Epithelial cell of proximal tubule (primary cell): ENCODE results near the gene TAS1R3. TPM values are rescaled to one million over a fixed set of nuclear protein-coding genes. Genes with fewer than 3 reads are reported as not detected.

ENCODE experiments used
- DNase-seq: peaks from one replicate; pipeline ENCODE4 v3.0.0-alpha.2; 2011; ENCODE audit warnings: low read depth
- H3K4me3 ChIP-seq: 2 replicates; pipeline ENCODE4 v1.5.1; 2011; ENCODE audit warnings: low read depth, mild to moderate bottlenecking, low read length
- total RNA-seq: library from RNA; depleted of rRNA; stranded (reverse); fragments of >200 nt; gene quantifications from 2 replicates; pipeline ENCODE4 v1.2.3, GENCODE V29; 2015
- TF ChIP-seq, protein P1 (sequence below): conservative IDR thresholded peaks from 2 replicates; pipeline ENCODE4 v1.5.1; 2012; ENCODE audit warnings: low read depth, mild to moderate bottlenecking, low read length

TAS1R3 gene
- total RNA-seq, 1 donor from 2014 or later, result not detected

DNA sequence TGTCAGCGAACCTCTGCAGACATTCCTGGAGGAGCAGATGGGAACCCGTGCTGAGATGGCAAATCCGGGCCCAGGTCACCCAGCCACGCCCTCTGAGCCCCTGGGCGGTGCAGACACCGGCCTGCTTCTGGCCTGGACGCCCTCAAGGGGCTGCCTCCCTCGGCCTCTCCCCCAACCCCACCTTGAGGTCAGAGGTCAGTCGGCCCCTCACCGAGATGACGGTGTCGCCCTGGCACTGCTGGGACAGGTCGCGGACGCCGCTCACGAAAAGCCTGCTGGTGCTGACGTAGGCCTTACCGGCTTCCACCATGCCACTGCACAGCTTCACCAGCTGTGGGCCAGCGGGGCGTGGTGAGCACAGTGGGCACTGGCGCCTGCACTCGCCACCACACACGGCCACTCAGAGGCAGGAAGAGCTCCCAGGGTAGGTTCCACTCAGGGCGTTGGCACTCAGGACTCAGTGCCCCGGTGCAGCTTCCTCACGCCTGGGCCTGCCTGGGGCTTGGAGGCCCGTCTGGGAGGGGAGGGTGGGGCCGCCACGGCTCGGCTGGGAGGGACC, 28.1 kb upstream of the TAS1R3 start:
- TF ChIP-seq, protein P1, sequence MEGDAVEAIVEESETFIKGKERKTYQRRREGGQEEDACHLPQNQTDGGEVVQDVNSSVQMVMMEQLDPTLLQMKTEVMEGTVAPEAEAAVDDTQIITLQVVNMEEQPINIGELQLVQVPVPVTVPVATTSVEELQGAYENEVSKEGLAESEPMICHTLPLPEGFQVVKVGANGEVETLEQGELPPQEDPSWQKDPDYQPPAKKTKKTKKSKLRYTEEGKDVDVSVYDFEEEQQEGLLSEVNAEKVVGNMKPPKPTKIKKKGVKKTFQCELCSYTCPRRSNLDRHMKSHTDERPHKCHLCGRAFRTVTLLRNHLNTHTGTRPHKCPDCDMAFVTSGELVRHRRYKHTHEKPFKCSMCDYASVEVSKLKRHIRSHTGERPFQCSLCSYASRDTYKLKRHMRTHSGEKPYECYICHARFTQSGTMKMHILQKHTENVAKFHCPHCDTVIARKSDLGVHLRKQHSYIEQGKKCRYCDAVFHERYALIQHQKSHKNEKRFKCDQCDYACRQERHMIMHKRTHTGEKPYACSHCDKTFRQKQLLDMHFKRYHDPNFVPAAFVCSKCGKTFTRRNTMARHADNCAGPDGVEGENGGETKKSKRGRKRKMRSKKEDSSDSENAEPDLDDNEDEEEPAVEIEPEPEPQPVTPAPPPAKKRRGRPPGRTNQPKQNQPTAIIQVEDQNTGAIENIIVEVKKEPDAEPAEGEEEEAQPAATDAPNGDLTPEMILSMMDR, result no peak
- H3K4me3 ChIP-seq, result no peak overlapping the region
- no peak for DNase-seq

DNA sequence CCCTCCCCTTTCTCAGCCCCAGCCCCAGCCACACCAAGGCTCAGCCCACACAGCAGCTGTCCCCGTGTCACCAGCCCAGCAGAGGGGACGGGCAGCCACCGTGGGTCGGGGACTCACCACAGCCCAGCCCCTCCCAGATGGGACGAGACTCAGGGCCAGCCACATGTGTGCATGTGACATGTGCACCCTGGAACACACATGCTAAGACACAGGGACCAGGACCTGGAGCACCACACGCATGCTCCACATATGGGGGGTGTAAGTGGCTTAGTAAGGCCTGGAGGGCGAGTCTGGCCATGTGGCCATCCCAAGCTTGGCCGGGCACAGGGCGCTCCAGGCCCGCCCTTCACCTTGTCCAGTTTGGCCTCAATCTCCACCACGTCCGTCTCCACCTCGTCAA, 27.3 kb upstream of the TAS1R3 start:
- H3K4me3 ChIP-seq, result no peak overlapping the region

DNA sequence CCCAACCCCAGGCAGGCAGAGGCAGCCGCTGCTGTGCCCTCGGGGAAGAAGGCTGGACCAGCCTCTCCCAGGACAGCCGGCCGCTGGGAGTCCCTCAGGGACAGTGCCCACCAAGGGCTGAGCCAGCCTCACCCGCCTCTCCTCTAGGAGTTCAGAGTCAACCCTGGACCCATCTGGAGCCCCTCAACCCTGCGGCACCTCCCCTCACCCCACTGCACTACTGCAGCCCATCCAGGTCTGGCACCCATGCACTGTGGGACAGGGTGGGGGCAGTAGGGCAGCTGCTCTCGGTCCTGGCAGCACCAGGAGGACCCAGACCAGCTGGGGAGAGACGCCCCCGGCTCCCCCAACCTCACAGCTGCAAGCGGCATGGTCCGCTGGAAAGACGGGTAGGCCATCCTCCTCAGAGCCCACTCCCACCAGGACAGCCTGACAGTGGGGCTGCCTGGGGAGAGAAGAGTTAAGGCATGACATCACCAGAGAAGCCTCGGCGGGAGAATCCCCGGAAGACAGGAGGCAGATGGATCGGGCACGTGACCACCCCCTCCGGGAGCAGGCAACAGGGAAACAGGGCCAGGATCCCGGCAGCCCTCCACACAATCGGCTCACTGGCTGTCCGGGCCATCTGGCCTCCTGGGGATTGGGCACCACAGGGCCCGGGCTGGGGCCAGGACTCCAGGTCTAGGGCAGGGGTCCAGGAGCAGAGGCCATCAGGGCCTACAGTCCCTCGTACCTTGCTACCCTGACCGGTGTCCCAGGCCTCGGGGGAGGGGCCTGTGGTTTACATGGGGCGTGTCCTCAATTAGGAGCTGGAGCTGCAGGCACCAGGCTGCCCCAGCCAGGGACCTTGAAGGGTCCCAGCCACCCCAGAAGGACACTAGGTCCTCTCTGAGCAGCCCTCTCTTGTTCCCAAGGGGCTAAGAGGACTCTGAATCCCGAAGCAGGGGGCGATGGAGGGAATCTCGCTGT, 26.5 kb upstream of the TAS1R3 start:
- DNase-seq, result no peak
- TF ChIP-seq, protein P1, result no peak
- peak overlapping the region; percentile 73 for H3K4me3 ChIP-seq

More for the DNA sequence above, 27.3 kb upstream of the TAS1R3 start:
- TF ChIP-seq, protein P1, result no peak
- DNase-seq, result no peak

DNA sequence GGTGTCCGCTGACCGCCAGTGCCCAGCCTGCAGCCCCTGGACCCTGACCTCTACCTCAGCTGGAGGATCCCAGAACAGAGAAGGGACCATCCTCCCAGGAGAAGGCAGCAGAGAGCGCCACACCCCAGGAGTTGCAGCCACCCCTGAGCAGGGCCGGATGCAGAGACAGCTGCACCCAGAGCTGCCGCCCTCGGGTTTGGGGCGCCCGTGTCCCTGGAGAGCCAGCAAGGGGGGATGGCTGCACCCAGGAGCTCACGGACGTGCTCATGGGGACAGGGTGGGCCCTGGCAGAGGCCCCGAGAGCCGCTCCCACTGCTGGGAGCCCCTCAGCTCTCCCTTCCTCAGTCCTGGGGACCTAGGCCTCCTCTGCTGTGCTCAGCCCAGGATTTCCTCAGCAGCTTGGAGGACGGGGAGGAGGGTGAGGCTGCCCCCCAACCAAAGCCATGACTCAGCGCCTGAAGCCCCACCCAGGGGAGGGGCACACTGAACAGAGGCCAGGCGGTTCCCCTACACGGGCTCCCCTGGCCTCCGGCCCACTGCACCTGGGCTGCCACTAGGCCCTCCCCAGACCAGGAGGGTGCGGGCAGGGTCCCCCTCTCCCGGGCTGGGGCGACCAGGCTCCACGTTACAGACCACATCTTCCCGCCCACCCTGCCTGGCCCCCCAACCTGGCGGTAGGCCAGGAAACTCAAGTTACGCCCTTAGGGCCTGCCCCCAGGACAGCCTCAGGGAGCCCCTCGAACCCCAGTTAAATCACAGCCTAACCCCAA, 25.6 kb upstream of the TAS1R3 start:
- TF ChIP-seq, protein P1, result peak; percentile 7
- H3K4me3 ChIP-seq, result peak overlapping the region; percentile 73
- no peak for DNase-seq

DNA sequence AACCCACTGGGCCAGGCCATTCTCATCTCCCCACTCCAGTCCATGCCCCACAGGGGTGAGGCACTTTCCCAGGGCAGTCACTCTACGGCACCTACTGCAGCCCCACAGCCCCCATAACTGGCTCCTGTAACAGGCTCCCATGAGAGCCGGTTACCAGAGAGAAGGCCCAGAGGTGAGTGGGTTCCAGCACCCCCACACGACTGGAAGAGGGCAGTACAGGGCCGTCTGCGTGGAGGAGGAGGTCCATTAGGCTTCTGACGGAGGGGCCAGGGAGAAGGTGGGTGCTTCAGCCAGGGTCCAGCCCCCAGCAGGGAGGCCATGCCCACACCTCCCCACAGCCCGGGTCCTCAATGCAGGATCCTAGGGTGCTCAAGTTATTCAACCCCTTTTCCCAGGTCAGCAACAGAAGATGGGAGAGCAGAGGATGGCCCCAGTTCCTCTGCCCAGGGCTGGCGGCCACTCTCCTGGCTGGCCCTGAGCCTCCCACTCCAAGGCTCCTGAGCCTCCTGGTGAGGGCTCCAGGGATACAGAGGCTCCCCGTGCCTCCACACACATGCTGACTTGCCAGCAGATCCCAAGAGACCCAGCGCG, 24.9 kb upstream of the TAS1R3 start:
- DNase-seq, result no peak
- TF ChIP-seq, protein P1, result peak; percentile 16
- peak overlapping the region; percentile 73 for H3K4me3 ChIP-seq

DNA sequence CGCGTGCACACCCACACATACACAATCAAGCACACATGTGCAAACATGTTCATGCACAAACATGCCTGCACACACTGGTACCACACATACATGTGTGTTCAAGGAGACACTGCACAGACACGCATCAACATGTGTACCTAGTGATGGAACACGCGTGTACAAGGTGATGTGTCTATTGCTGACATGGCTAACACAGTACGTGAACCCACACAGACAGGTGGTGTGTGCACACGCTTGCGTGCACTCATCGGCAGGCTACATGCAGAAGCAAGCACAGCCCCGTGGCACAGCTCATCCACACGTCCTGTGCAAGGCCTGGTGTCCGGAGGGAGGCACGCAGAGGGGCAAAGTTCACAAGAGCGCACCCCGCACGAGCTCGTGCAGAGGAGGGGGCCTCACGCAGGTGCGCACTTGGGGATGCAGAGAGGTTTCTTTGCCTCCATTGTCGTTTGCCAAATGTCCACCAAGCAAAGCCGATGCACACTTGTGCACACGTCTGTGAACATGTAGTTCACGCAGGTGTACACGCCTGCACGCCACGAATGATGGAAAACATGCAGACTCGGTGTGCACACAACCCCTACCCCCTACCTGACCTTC, 24.3 kb upstream of the TAS1R3 start:
- no peak for DNase-seq
- H3K4me3 ChIP-seq, result peak overlapping the region; percentile 73
- TF ChIP-seq, protein P1, result no peak
